ENCODE data around the gene OCRL.

OCRL gene

DNA sequence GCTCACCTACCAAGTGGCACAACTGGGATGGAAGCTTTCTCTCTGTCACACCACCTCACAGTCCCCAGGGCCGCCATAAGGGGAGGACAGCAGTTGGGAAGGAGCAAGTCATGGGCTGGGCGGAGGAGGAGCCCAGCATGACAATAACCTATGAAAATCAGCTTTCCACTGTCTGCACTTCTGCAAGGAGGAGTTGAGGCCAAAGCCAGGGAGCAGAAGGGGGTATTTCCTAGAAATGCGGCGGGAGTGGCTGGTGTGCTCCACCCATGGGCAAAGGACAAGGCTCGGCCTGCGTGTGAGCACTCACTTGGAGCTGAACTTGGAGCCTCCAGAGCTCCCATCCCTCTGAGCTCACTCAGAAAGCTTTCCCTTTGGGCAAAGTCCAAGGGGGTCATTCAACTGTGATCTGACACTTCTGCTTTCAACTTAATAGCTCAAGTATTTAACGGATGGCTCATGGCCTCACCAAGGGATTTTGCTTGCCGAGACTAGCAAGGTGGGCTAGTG is 96.2 kb downstream of the OCRL start:
- H3K9me3 ChIP-seq (ENCODE audit: insufficient read depth, low read depth, low read length), result no peaks in the 10 kb centered on the region
- no peak overlapping the region for H3K4me3 ChIP-seq (ENCODE audit: low read length)
- no peaks in the 10 kb centered on the region for H3K27me3 ChIP-seq (ENCODE audit: insufficient read depth, low read length)
- no peaks in the 10 kb centered on the region for H3K36me3 ChIP-seq (ENCODE audit: insufficient read depth, low read length)
- no peaks in the 10 kb centered on the region for H3K4me1 ChIP-seq (ENCODE audit: insufficient read depth, low read length)
- 81% methylated on average over 8 of the region's 8 CpGs for WGBS
- H3K27ac ChIP-seq (ENCODE audit: low read depth, low read length), result no peak overlapping the region
- H3K9ac ChIP-seq (ENCODE audit: low read depth, low read length), result no peak overlapping the region

GRCh38 chrX:129637217-129638109 is 97.4 kb downstream of the OCRL start:
- WGBS, result 49% methylated on average over 13 of the region's 13 CpGs
- Histone ChIP-seq H3K9me3 (ENCODE audit: insufficient read depth, low read depth, low read length) (no peaks in the 10 kb centered on the region), H3K9ac (ENCODE audit: low read depth, low read length) (no peak overlapping the region), H3K27me3 (ENCODE audit: insufficient read depth, low read length) (no peaks in the 10 kb centered on the region), H3K4me1 (ENCODE audit: insufficient read depth, low read length) (no peaks in the 10 kb centered on the region), H3K27ac (ENCODE audit: low read depth, low read length) (no peak overlapping the region), H3K36me3 (ENCODE audit: insufficient read depth, low read length) (no peaks in the 10 kb centered on the region), H3K4me3 (ENCODE audit: low read length) (no peak overlapping the region)

DNA sequence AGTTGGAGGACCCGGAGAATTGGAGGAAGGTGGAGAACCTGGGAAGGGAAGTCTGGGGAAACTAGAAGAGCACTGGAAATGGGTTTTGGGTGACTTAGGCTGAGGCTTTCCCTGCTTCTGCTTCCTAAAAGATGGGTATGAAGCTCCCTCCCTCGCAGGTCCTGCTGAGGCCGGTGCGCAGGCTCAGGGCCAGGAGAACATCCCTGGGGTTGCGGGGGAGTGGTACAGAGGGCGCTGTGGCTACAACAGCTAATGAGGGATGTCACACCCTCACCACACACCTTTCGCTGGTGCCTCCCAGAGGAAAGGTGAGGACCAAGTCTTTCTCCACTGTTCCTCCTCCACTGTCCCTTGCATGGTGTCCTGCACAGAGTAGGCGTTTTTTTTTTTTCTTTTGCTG is 98.9 kb downstream of the OCRL start:
- Histone ChIP-seq H3K36me3 (ENCODE audit: insufficient read depth, low read length) (no peaks in the 10 kb centered on the region), H3K4me3 (ENCODE audit: low read length) (no peak overlapping the region), H3K4me1 (ENCODE audit: insufficient read depth, low read length) (no peaks in the 10 kb centered on the region), H3K9me3 (ENCODE audit: insufficient read depth, low read depth, low read length) (no peaks in the 10 kb centered on the region), H3K27me3 (ENCODE audit: insufficient read depth, low read length) (no peaks in the 10 kb centered on the region), H3K9ac (ENCODE audit: low read depth, low read length) (no peak overlapping the region), H3K27ac (ENCODE audit: low read depth, low read length) (no peak overlapping the region)
- WGBS, result 87% methylated on average over 7 of the region's 8 CpGs

- Histone ChIP-seq H3K27me3 (ENCODE audit: insufficient read depth, low read length) (no peaks in the 10 kb centered on the region), H3K4me3 (ENCODE audit: low read length) (no peak overlapping the region), H3K4me1 (ENCODE audit: insufficient read depth, low read length) (no peaks in the 10 kb centered on the region), H3K9me3 (ENCODE audit: insufficient read depth, low read depth, low read length) (no peaks in the 10 kb centered on the region), H3K9ac (ENCODE audit: low read depth, low read length) (no peak overlapping the region), H3K36me3 (ENCODE audit: insufficient read depth, low read length) (no peaks in the 10 kb centered on the region), H3K27ac (ENCODE audit: low read depth, low read length) (no peak overlapping the region)
- WGBS, result 100% methylated on average over 1 of the region's 1 CpG
Measured at GRCh38 chrX:129640737-129641136, 100.7 kb downstream of the OCRL start.

DNA sequence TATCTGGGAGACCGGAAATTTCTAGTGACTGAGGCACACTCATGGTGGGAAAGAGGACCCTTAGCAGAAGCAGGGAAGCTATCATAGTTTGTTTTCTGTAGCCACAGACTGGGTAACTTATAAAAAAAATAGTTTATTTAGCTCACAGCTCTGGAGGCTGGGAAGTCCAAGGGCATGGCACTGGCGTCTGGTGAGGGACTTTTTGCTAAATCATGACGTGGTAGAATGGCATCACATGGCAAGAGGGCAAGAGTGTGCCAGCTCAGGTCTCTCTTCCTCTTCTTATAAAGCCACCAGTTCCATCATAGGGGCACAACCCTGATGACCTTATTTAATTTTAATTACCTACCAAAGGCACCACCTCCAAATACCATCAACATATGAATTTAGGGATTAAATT is 101.4 kb downstream of the OCRL start:
- Histone ChIP-seq H3K4me3 (ENCODE audit: low read length) (no peak overlapping the region), H3K9me3 (ENCODE audit: insufficient read depth, low read depth, low read length) (no peaks in the 10 kb centered on the region), H3K4me1 (ENCODE audit: insufficient read depth, low read length) (no peaks in the 10 kb centered on the region), H3K27ac (ENCODE audit: low read depth, low read length) (no peak overlapping the region), H3K9ac (ENCODE audit: low read depth, low read length) (no peak overlapping the region), H3K27me3 (ENCODE audit: insufficient read depth, low read length) (no peaks in the 10 kb centered on the region; the same call in 1 of the 2 replicates), H3K36me3 (ENCODE audit: insufficient read depth, low read length) (no peaks in the 10 kb centered on the region)
- 91% methylated on average over 3 of the region's 3 CpGs for WGBS

- H3K27ac ChIP-seq (ENCODE audit: low read depth, low read length), result no peak overlapping the region
- no peaks in the 10 kb centered on the region for H3K36me3 ChIP-seq (ENCODE audit: insufficient read depth, low read length)
- no peaks in the 10 kb centered on the region for H3K4me1 ChIP-seq (ENCODE audit: insufficient read depth, low read length)
- 94% methylated on average over 3 of the region's 3 CpGs for WGBS
- H3K9me3 ChIP-seq (ENCODE audit: insufficient read depth, low read depth, low read length), result no peaks in the 10 kb centered on the region
- H3K4me3 ChIP-seq (ENCODE audit: low read length), result no peak overlapping the region
- H3K27me3 ChIP-seq (ENCODE audit: insufficient read depth, low read length), result no peaks in the 10 kb centered on the region; the same call in 1 of the 2 replicates
- H3K9ac ChIP-seq (ENCODE audit: low read depth, low read length), result no peak overlapping the region
Measured at GRCh38 chrX:129641941-129642340, 101.9 kb downstream of the OCRL start.

All from HUES64 (cell line).